Measurements from ENCODE around the gene PRDM2.

The PRDM2 gene

GRCh38 chr1:13805431-13805830 lies 105.4 kb downstream of the PRDM2 start:
- TF ChIP-seq CTCF (IDR thresholded peaks at IDR 0.05; ENCODE audit: low read depth, low read length): no peak
- H3K4me3 ChIP-seq (ENCODE audit: low read depth, low read length): no peak overlapping the region

GRCh38 chr1:13806108-13806507 lies 106.1 kb downstream of the PRDM2 start:
- no peak for TF ChIP-seq CTCF (IDR thresholded peaks at IDR 0.05; ENCODE audit: low read depth, low read length)
- no peak overlapping the region for H3K4me3 ChIP-seq (ENCODE audit: low read depth, low read length)

GRCh38 chr1:13807209-13807608 lies 107.2 kb downstream of the PRDM2 start:
- no peak overlapping the region for H3K4me3 ChIP-seq (ENCODE audit: low read depth, low read length)
- no peak for TF ChIP-seq CTCF (IDR thresholded peaks at IDR 0.05; ENCODE audit: low read depth, low read length)

GRCh38 chr1:13808729-13809131 lies 108.7 kb downstream of the PRDM2 start:
- no peak for TF ChIP-seq CTCF (IDR thresholded peaks at IDR 0.05; ENCODE audit: low read depth, low read length)
- no peak overlapping the region for H3K4me3 ChIP-seq (ENCODE audit: low read depth, low read length)

GRCh38 chr1:13809461-13810159 lies 109.6 kb downstream of the PRDM2 start:
- TF ChIP-seq CTCF (IDR thresholded peaks at IDR 0.05; ENCODE audit: low read depth, low read length): no peak
- no peak overlapping the region for H3K4me3 ChIP-seq (ENCODE audit: low read depth, low read length)

- TF ChIP-seq CTCF (IDR thresholded peaks at IDR 0.05; ENCODE audit: low read depth, low read length): no peak
- no peak overlapping the region for H3K4me3 ChIP-seq (ENCODE audit: low read depth, low read length)
Measured at GRCh38 chr1:13812456-13813397, 112.7 kb downstream of the PRDM2 start.

Data from WI38 (cell line).